Sigmoid colon (tissue), 7 donors: ENCODE data around the gene ATP13A5. TPM values are rescaled to one million over a fixed set of nuclear protein-coding genes. Genes with fewer than 3 reads are reported as not detected.

Experiments used
- DNase-seq: peaks from one replicate; pipeline ENCODE4 v3.0.0-alpha.2; 2019
- H3K27ac ChIP-seq, 4 donors: fragments of 200-600 bp; sonication (generic); one replicate each; pipeline ENCODE4 v1.5.1; 2016 to 2019; ENCODE audit warnings: mild to moderate bottlenecking in 1 of 4
- H3K27me3 ChIP-seq, 3 donors: fragments of 200-600 bp; sonication (generic); one replicate each; pipeline ENCODE4 v1.5.1; 2019; ENCODE audit warnings: mild to moderate bottlenecking in 1 of 3
- H3K36me3 ChIP-seq, 4 donors: fragments of 200-600 bp; sonication (generic); one replicate each; pipeline ENCODE4 v1.5.1; 2016 to 2019
- H3K4me1 ChIP-seq, 4 donors: fragments of 200-600 bp; sonication (generic); one replicate each; pipeline ENCODE4 v1.5.1; 2017 to 2019
- H3K4me3 ChIP-seq, 4 donors: fragments of 200-600 bp; sonication (generic); one replicate each; pipeline ENCODE4 v1.5.1; 2017 to 2019; ENCODE audit warnings: mild to moderate bottlenecking in 2 of 4, moderate library complexity in 1 of 4
- H3K9me3 ChIP-seq, 4 donors: fragments of 200-600 bp in 3 of 4; sonication (generic) in 3 of 4; one replicate each; pipeline versions ENCODE4 v1.5.1 to v1.6.1; 2013 to 2019
- CTCF ChIP-seq, 4 experiments: fragments of 450-650 bp in 3 of 4; fragments of 200-600 bp in 1 of 4; IDR thresholded peaks; one replicate each; pipeline ENCODE4 v1.5.1; 2016 to 2019; ENCODE audit warnings: antibody characterized with exemption in 4 of 4, mild to moderate bottlenecking in 3 of 4, moderate library complexity in 2 of 4
- EP300 ChIP-seq, 4 donors: sonication (generic); formaldehyde crosslinking; IDR thresholded peaks; one replicate each; pipeline ENCODE4 v1.6.1; 2017; ENCODE audit warnings: antibody characterized with exemption in 4 of 4
- POLR2A ChIP-seq, 2 donors: fragments of 450-650 bp; IDR thresholded peaks; one replicate each; pipeline ENCODE4 v1.6.1; 2016; ENCODE audit warnings: antibody characterized with exemption in 2 of 2, mild to moderate bottlenecking in 2 of 2, moderate library complexity in 2 of 2
- POLR2AphosphoS5 ChIP-seq, 4 donors: sonication (generic); formaldehyde crosslinking; IDR thresholded peaks; one replicate each; pipeline ENCODE4 v1.6.1; 2017; ENCODE audit warnings: antibody characterized with exemption in 4 of 4
- WGBS, 2 donors: extraction: QIAGEN DNeasy Blood & Tissue Kit; methylation state at CpG; one replicate each; pipeline ENCODE4 v1.1.7; 2013; 5-methylcytosine and 5-hydroxymethylcytosine counted together
- intact Hi-C: fragments of 100-400 bp; cut with DNase I; formaldehyde crosslinking; loops from one replicate; pipeline ENCODE4 v1.15.1; 2023
- polyA plus RNA-seq, 3 donors: library from polyadenylated mRNA; stranded (reverse); fragments of 200-250 nt; gene quantifications; one replicate each; pipeline ENCODE4 v1.2.3, GENCODE V29; 2013
- total RNA-seq, 4 donors: library from RNA; depleted of rRNA; stranded (reverse); fragments of >200 nt; gene quantifications; one replicate each; pipeline ENCODE4 v1.1.0, GENCODE V29; 2016
- donor health status: healthy with polysubstance abuse.
- donor health status: Bipolar disorder and iron deficiency.
- donor health status: healthy.

The ATP13A5 gene
- total and polyA plus RNA-seq, 7 donors = 0.16 to 1.8 TPM; not detected in 5

GRCh38 chr3:193407112-193407511 is 28.6 kb upstream of the ATP13A5 start:
- no peaks in the 10 kb centered on the region for H3K4me1 ChIP-seq
- no peaks in the 10 kb centered on the region for H3K36me3 ChIP-seq
- TF ChIP-seq POLR2AphosphoS5 (IDR thresholded peaks at IDR 0.05) = no peak
- intact Hi-C loops = no loop called here
- H3K27me3 ChIP-seq = no peaks in the 10 kb centered on the region
- no peak for DNase-seq
- H3K27ac ChIP-seq = no peak overlapping the region
- no peak overlapping the region for H3K4me3 ChIP-seq
- 82 to 90% methylated on average over 6 of the region's 6 CpGs for WGBS, 2 donors
- no peaks in the 10 kb centered on the region for H3K9me3 ChIP-seq

- WGBS, 2 donors = 92 to 94% methylated on average over 2 of the region's 2 CpGs
- TF ChIP-seq CTCF (IDR thresholded peaks at IDR 0.05) (no peak), POLR2A (IDR thresholded peaks at IDR 0.05) (no peak), EP300 (IDR thresholded peaks at IDR 0.05) (no peak), POLR2AphosphoS5 (IDR thresholded peaks at IDR 0.05) (no peak)
- Histone ChIP-seq H3K27ac (no peak overlapping the region), H3K4me1 (no peaks in the 10 kb centered on the region), H3K36me3 (no peaks in the 10 kb centered on the region), H3K4me3 (no peak overlapping the region), H3K9me3 (no peaks in the 10 kb centered on the region), H3K27me3 (no peaks in the 10 kb centered on the region)
- no peak for DNase-seq
- intact Hi-C loops = no loop called here
Measured at GRCh38 chr3:193403307-193403706, 24.8 kb upstream of the ATP13A5 start.

DNA sequence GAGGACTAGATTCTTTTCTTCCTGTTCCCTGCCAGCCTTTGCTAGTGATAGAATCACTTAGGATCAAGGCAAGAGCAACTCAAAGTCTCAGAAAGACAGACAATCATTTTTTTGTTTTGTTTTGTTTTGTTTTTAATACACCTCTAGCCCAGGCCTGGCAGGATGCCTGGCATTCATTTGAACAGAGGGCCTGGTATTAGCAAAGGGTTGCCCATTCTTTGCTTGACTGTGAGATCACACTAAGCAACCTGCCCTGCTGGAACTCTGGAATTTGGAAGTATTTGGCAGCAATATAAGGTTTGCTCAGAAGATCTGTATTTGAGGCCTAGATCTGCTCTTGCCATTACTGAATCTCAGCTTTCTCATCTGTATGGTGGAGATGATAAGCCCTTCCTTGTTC is 21.8 kb upstream of the ATP13A5 start:
- no peaks in the 10 kb centered on the region for H3K4me1 ChIP-seq
- intact Hi-C loops = no loop called here
- no peak for DNase-seq
- no peak overlapping the region for H3K27ac ChIP-seq
- H3K36me3 ChIP-seq = no peaks in the 10 kb centered on the region
- TF ChIP-seq POLR2A (IDR thresholded peaks at IDR 0.05) = no peak
- TF ChIP-seq POLR2AphosphoS5 (IDR thresholded peaks at IDR 0.05) = no peak
- TF ChIP-seq EP300 (IDR thresholded peaks at IDR 0.05) = no peak
- no peak for TF ChIP-seq CTCF (IDR thresholded peaks at IDR 0.05)
- no peak overlapping the region for H3K4me3 ChIP-seq
- no peaks in the 10 kb centered on the region for H3K27me3 ChIP-seq
- H3K9me3 ChIP-seq = no peaks in the 10 kb centered on the region

DNA sequence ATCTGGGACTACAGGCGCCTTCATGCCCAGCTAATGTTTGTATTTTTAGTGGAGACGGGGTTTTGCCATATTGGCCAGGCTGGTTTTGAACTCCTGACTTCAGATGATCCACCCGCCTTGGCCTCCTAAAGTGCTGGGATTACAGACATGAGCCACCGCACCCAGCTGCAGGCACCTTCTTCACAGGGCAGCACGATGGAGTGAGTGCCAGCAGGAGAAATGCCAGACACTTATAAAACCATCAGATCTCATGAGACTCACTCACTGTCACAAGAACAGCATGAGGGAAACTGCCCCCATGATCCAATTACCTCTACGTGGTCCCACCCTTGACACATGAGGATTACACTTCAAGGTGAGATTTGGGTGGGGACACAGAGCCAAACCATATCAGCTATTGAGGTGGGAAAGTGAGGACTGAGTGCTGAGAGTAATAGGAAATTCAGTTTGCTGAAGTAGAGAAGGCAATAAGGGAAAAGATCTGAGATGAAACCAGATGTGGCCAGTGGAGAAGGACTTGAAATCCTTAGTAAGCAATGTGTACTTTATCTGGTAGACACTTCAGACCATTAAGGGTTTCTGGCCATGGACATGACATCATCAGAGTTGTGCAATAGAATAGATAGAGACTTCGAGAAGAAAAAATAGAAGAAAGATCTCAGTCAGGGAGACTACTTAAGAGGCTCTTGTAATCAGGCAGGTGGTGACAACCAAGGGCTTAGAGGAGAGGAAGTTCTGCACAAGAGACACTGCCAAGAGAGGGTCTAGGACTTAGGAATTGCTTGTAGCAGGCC is 18.1 kb upstream of the ATP13A5 start:
- intact Hi-C loops = no loop called here
- no peaks in the 10 kb centered on the region for H3K36me3 ChIP-seq
- DNase-seq = no peak
- 71 to 81% methylated on average over 7 of the region's 7 CpGs for WGBS, 2 donors
- H3K27me3 ChIP-seq = no peaks in the 10 kb centered on the region
- H3K4me1 ChIP-seq = no peaks in the 10 kb centered on the region
- no peaks in the 10 kb centered on the region for H3K9me3 ChIP-seq
- no peak overlapping the region for H3K4me3 ChIP-seq
- TF ChIP-seq POLR2AphosphoS5 (IDR thresholded peaks at IDR 0.05) (no peak), CTCF (IDR thresholded peaks at IDR 0.05) (no peak), EP300 (IDR thresholded peaks at IDR 0.05) (no peak), POLR2A (IDR thresholded peaks at IDR 0.05) (no peak)
- H3K27ac ChIP-seq = no peak overlapping the region

DNA sequence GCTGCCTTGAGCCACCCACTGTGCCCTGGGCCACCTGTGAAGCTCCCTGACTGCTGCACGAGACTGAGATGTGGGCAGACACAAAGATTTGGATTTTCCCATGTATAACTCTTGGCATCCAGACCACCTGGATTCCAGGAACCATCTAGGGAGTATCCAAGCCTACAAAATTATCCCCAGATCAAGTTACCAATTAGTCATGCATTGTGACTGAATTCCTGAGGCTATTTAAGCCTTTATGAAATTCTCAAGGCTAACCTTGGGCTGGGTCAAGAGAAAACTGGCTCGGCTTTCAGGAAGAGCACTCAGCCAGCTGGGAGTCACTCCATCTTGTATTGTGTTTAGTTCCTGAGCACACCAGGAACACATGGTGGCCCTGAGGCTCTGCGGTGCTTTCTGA is 13.3 kb upstream of the ATP13A5 start:
- no peak for DNase-seq
- no peak overlapping the region for H3K27ac ChIP-seq
- intact Hi-C loops = no loop called here
- TF ChIP-seq CTCF (IDR thresholded peaks at IDR 0.05) (no peak), POLR2AphosphoS5 (IDR thresholded peaks at IDR 0.05) (no peak), EP300 (IDR thresholded peaks at IDR 0.05) (no peak), POLR2A (IDR thresholded peaks at IDR 0.05) (no peak)
- WGBS, 2 donors = 76 to 80% methylated on average over 3 of the region's 3 CpGs
- H3K36me3 ChIP-seq = no peaks in the 10 kb centered on the region
- H3K4me3 ChIP-seq = no peak overlapping the region
- no peaks in the 10 kb centered on the region for H3K27me3 ChIP-seq
- no peaks in the 10 kb centered on the region for H3K4me1 ChIP-seq
- H3K9me3 ChIP-seq = no peaks in the 10 kb centered on the region
